GM03348 (cell line): ENCODE results near the gene PCNT.

Source experiments
- DNase-seq: peaks from one replicate; pipeline ENCODE4 v3.0.0; 2012; ENCODE audit warnings: low spot score

The PCNT gene

GRCh38 chr21:46483300-46484295 is 159.6 kb downstream of the PCNT start:
- peak; percentile 13 for DNase-seq

- DNase-seq: no peak
These were observed 162.6 kb downstream of the PCNT start for GRCh38 chr21:46486481-46487126.

GRCh38 chr21:46489162-46489663 is 165.3 kb downstream of the PCNT start:
- no peak for DNase-seq

- no peak for DNase-seq
These were observed 165.8 kb downstream of the PCNT start for GRCh38 chr21:46489800-46490199.

- no peak for DNase-seq
These were observed 167.6 kb downstream of the PCNT start for GRCh38 chr21:46491553-46491952.

- no peak for DNase-seq
These were observed 168.9 kb downstream of the PCNT start for GRCh38 chr21:46492851-46493250.

- no peak for DNase-seq
These were observed 169.9 kb downstream of the PCNT start for GRCh38 chr21:46493828-46494227.
